Prostate gland (tissue), 2 donors: Measurements from ENCODE around the gene DYNC1I1. TPM values are rescaled to one million over a fixed set of nuclear protein-coding genes. Genes with fewer than 3 reads are reported as not detected.

Experiments
- DNase-seq: peaks from one replicate; pipeline ENCODE4 v3.0.0-alpha.2; 2019; ENCODE audit warnings: low spot score
- H3K27ac ChIP-seq, 2 donors: fragments of 200-600 bp; sonication (generic); 2 replicates each; pipeline ENCODE4 v1.5.1; 2017 to 2019
- H3K27me3 ChIP-seq: fragments of 200-600 bp; sonication (generic); replicated peaks from 2 replicates; pipeline ENCODE4 v1.5.1; 2019; ENCODE audit not compliant: insufficient read depth
- H3K36me3 ChIP-seq, 2 donors: fragments of 200-600 bp; sonication (generic); 1 replicate in 1 of 2; 2 replicates in 1 of 2; pipeline versions ENCODE4 v1.5.1 to v1.8.1; 2017 to 2019
- H3K4me1 ChIP-seq: fragments of 200-600 bp; sonication (generic); replicated peaks from 2 replicates; pipeline ENCODE4 v1.5.1; 2019
- H3K4me3 ChIP-seq, 2 donors: fragments of 200-600 bp; sonication (generic); 2 replicates each; pipeline ENCODE4 v1.5.1; 2017 to 2019
- H3K9me3 ChIP-seq: fragments of 200-600 bp; sonication (generic); 2 replicates; pipeline ENCODE4 v1.5.1; 2017
- CTCF ChIP-seq, 4 experiments: fragments of 200-600 bp in 2 of 4; fragments of 450-650 bp in 2 of 4; sonication (generic) in 2 of 4; IDR thresholded peaks; 1 replicate in 3 of 4; 2 replicates in 1 of 4; pipeline ENCODE4 v1.5.1; 2016 to 2019; ENCODE audit warnings: antibody characterized with exemption in 4 of 4, mild to moderate bottlenecking in 2 of 4, moderate library complexity in 2 of 4
- POLR2A ChIP-seq: fragments of 450-650 bp; IDR thresholded peaks from one replicate; pipeline ENCODE4 v1.6.1; 2016; ENCODE audit warnings: antibody characterized with exemption, mild to moderate bottlenecking
- POLR2AphosphoS5 ChIP-seq: sonication (generic); formaldehyde crosslinking; IDR thresholded peaks from one replicate; pipeline ENCODE4 v1.6.1; 2017; ENCODE audit warnings: antibody characterized with exemption
- WGBS: methylation state at CpG from one replicate; pipeline ENCODE4 v1.1.5; 2018; 5-methylcytosine and 5-hydroxymethylcytosine counted together
- intact Hi-C: fragments of 100-400 bp; cut with DNase I; formaldehyde crosslinking; loops from one replicate; pipeline ENCODE4 v1.14.2; 2022
- total RNA-seq, 2 donors: library from RNA; depleted of rRNA; stranded (reverse); fragments of >200 nt; gene quantifications; one replicate each; pipeline ENCODE4 v1.1.0, GENCODE V29; 2016

DYNC1I1 gene
- total RNA-seq, 2 donors from 2014 or later: 4.4 to 5.1 TPM

DNA sequence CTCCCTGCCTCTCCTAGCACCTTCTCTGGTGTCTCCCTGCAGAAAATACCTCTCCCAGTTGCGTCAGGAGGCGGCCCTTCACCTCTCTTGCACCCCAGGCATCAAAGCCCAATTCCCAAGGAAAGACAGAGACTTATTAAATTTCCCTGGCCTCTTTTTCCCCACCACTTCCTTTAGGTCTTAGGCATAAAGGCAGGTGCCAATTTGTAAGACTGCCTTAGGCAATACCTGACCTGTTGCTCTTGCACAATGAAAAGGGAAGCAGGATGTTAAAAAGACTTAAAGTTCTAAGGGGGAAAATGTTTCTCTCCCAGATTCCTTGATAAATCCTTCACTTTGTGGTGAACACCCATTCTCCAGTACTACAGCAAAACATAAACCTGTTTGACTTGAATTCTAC lies 362.9 kb downstream of the DYNC1I1 start:
- DNase-seq: no peak
- Histone ChIP-seq H3K4me3 (no peak overlapping the region), H3K36me3 (no peaks in the 10 kb centered on the region), H3K27me3 (no peaks in the 10 kb centered on the region), H3K4me1 (no peaks in the 10 kb centered on the region), H3K9me3 (no peaks in the 10 kb centered on the region), H3K27ac (no peak overlapping the region)
- intact Hi-C loops: no loop called here
- no peak for TF ChIP-seq CTCF (IDR thresholded peaks at IDR 0.05)
- TF ChIP-seq POLR2AphosphoS5: no peak
- no peak for TF ChIP-seq POLR2A
- WGBS: 95% methylated on average over 2 of the region's 2 CpGs

- H3K27ac ChIP-seq: no peak overlapping the region
- H3K4me3 ChIP-seq: no peak overlapping the region
- no peaks in the 10 kb centered on the region for H3K36me3 ChIP-seq
- WGBS: 54% methylated on average over 5 of the region's 5 CpGs
- TF ChIP-seq CTCF (IDR thresholded peaks at IDR 0.05) (no peak), POLR2AphosphoS5 (no peak), POLR2A (no peak)
- no peaks in the 10 kb centered on the region for H3K9me3 ChIP-seq
- intact Hi-C loops: no loop called here
- no peak for DNase-seq
- no peaks in the 10 kb centered on the region for H3K27me3 ChIP-seq
- H3K4me1 ChIP-seq: no peaks in the 10 kb centered on the region
Measured at GRCh38 chr7:96136600-96137239, 364.4 kb downstream of the DYNC1I1 start.

- no peaks in the 10 kb centered on the region for H3K4me1 ChIP-seq
- no peak overlapping the region for H3K27ac ChIP-seq
- intact Hi-C loops: no loop called here
- DNase-seq: no peak
- H3K36me3 ChIP-seq: no peaks in the 10 kb centered on the region
- TF ChIP-seq POLR2AphosphoS5: no peak
- no peak for TF ChIP-seq POLR2A
- 92% methylated on average over 1 of the region's 1 CpG for WGBS
- no peak overlapping the region for H3K4me3 ChIP-seq
- H3K27me3 ChIP-seq: no peaks in the 10 kb centered on the region
- H3K9me3 ChIP-seq: no peaks in the 10 kb centered on the region
Measured at GRCh38 chr7:96143495-96144259, 371.3 kb downstream of the DYNC1I1 start.

DNA sequence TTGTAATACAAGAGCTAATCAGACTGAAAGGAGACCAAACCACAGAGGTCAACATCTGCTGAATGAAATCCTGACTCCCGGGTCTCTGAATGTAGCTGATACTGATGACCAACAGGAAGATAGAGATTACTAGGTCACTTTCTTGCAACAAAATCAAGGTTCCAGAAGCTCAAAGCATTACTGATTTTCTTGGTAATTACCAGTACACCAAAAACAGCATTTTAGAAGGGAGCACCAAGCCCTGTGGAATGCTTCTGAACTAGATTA lies 371.8 kb downstream of the DYNC1I1 start:
- DNase-seq: no peak
- intact Hi-C loops: no loop called here
- Histone ChIP-seq H3K4me3 (no peak overlapping the region), H3K4me1 (no peaks in the 10 kb centered on the region), H3K27me3 (no peaks in the 10 kb centered on the region), H3K36me3 (no peaks in the 10 kb centered on the region), H3K27ac (no peak overlapping the region), H3K9me3 (no peaks in the 10 kb centered on the region)
- 91% methylated on average over 1 of the region's 1 CpG for WGBS
- TF ChIP-seq POLR2A (no peak), CTCF (IDR thresholded peaks at IDR 0.05) (no peak)

Other genes with a start within 250 kb of the DYNC1I1 start
- gene PDK4, start 176.0 kb upstream of the DYNC1I1 start, total RNA-seq: 10 to 100 TPM; 61.3 to 65.5 TPM